GM12873 (cell line): Measurements from ENCODE around the gene RNF186.

ENCODE experiments used
- TF ChIP-seq, protein P1 (sequence below): IDR thresholded peaks from 2 replicates; pipeline ENCODE4 v1.5.1; 2012; ENCODE audit warnings: low read depth, mild to moderate bottlenecking, moderate library complexity, low read length, control low read depth; ENCODE audit not compliant: insufficient read depth; ENCODE audit errors: missing control alignments

The RNF186 gene

GRCh38 chr1:19786988-19787423 is 28.1 kb downstream of the RNF186 start:
- TF ChIP-seq, protein P1, sequence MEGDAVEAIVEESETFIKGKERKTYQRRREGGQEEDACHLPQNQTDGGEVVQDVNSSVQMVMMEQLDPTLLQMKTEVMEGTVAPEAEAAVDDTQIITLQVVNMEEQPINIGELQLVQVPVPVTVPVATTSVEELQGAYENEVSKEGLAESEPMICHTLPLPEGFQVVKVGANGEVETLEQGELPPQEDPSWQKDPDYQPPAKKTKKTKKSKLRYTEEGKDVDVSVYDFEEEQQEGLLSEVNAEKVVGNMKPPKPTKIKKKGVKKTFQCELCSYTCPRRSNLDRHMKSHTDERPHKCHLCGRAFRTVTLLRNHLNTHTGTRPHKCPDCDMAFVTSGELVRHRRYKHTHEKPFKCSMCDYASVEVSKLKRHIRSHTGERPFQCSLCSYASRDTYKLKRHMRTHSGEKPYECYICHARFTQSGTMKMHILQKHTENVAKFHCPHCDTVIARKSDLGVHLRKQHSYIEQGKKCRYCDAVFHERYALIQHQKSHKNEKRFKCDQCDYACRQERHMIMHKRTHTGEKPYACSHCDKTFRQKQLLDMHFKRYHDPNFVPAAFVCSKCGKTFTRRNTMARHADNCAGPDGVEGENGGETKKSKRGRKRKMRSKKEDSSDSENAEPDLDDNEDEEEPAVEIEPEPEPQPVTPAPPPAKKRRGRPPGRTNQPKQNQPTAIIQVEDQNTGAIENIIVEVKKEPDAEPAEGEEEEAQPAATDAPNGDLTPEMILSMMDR, result no peak

GRCh38 chr1:19785660-19786059 is 29.4 kb downstream of the RNF186 start:
- TF ChIP-seq, protein P1, result no peak

- TF ChIP-seq, protein P1, result no peak
Measured at GRCh38 chr1:19780267-19780877, 34.7 kb downstream of the RNF186 start.

DNA sequence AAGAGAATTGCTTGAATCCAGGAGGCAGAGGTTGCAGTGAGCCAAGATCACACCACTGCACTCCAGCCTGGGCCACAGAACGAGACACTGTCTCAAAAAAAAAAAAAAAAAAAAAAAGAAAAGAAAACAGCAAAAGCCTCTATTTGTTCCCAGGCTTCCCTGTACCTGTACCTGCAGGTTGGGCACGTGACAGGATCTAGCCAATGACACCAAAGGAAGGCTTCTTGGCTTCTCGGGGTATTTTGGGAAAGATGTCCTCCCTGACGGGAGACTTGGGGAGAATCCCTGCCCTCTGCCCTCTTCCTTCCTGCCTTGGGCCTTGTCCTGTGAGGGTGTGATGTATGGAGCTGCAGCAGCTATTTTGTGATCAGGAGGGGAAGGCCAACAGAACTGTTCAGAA is 38.1 kb downstream of the RNF186 start:
- TF ChIP-seq, protein P1, result no peak

GRCh38 chr1:19776287-19776686 is 38.8 kb downstream of the RNF186 start:
- TF ChIP-seq, protein P1, result no peak

- TF ChIP-seq, protein P1, result no peak
Measured at GRCh38 chr1:19775831-19776230, 39.3 kb downstream of the RNF186 start.

DNA sequence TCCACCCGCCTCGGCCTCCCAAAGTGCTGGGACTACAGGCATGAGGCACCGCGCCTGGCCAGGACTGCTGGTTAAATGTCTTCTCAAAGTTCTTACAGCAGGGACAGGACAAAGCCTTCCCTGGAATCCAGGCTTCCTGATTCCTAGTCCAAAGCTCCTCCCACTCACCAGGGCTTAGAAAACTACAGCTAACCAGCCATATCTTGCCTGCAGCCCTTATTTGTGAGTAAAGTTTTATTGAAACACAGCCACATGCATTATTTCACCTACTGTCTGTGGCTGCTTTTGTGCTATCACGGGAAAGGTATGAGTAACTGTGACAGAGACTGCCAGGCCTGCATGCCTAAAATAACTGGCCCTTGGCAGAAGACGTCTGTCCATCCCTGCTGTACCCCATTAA is 39.8 kb downstream of the RNF186 start:
- TF ChIP-seq, protein P1, result no peak
